Activated CD8-positive, alpha-beta T cell treated with anti-CD3 and anti-CD28 coated beads for 36 hours (primary cell): Measurements from ENCODE around the gene VPS18. TPM values are rescaled to one million over a fixed set of nuclear protein-coding genes. Genes with fewer than 3 reads are reported as not detected.

Experiments
- ATAC-seq: fragments of 200-7000 bp; cut with Tn5 transposase; one replicate; pipeline ENCODE4 v1.10.0; 2021; ENCODE audit warnings: mild to moderate bottlenecking, moderate library complexity
- CTCF ChIA-PET: fragments of 350-600 bp; sonication (Branson Sonifier 250); formaldehyde crosslinking; loops from one replicate; lab custom pipeline; 2021; ENCODE audit warnings: antibody characterized with exemption; lab: Charles Lee
- POLR2A ChIA-PET: fragments of 350-600 bp; sonication (Branson Sonifier 250); formaldehyde crosslinking; loops from one replicate; lab custom pipeline; 2021; ENCODE audit warnings: antibody characterized with exemption; lab: Charles Lee
- DNase-seq: peaks from one replicate; pipeline ENCODE4 v3.0.0-alpha.2; 2020
- H3K27ac Mint-ChIP-seq: one replicate; pipeline ENCODE4 v1.8.0; 2021; ENCODE audit warnings: mild to moderate bottlenecking, mixed read lengths
- H3K27me3 Mint-ChIP-seq: one replicate; pipeline ENCODE4 v1.8.0; 2021; ENCODE audit warnings: mixed read lengths
- H3K36me3 Mint-ChIP-seq: one replicate; pipeline ENCODE4 v1.8.0; 2021; ENCODE audit warnings: low read depth, mixed read lengths
- H3K4me1 Mint-ChIP-seq: one replicate; pipeline ENCODE4 v1.8.0; 2021; ENCODE audit warnings: low read depth, mixed read lengths
- H3K4me3 Mint-ChIP-seq: one replicate; pipeline ENCODE4 v1.8.0; 2021; ENCODE audit warnings: mild to moderate bottlenecking, moderate library complexity, mixed read lengths
- H3K9me3 Mint-ChIP-seq: one replicate; pipeline ENCODE4 v1.8.0; 2021; ENCODE audit warnings: mixed read lengths
- CTCF ChIP-seq: fragments of 200-600 bp; IDR thresholded peaks from one replicate; pipeline ENCODE4 v1.8.0; 2022; ENCODE audit warnings: antibody characterized with exemption, mild to moderate bottlenecking
- intact Hi-C: fragments of 100-400 bp; cut with micrococcal nuclease; formaldehyde crosslinking; loops from one replicate; pipeline ENCODE4 v1.10.0; 2022
- total RNA-seq, 2 experiments: library from RNA; stranded (reverse); gene quantifications; one replicate each; pipeline ENCODE4 v1.2.3, GENCODE V29; 2021

VPS18 gene
- total RNA-seq, 2 experiments from 2014 or later, result 6.1 TPM

GRCh38 chr15:40925863-40926658 lies 31.8 kb downstream of the VPS18 start:
- ChIA-PET POLR2A (interaction anchor here (0.7 to 6.6 kb wide), 5 partner anchors 15 to 67 kb away, joined by 3 to 43 read pairs (median 4); no protein-coding TSS in a partner anchor), CTCF (interaction anchor here (1.3 to 10.1 kb wide), 4 partner anchors 15 to 27 kb away, joined by 3 to 133 read pairs (median 56); partner anchors contain the start of gene CHAC1)
- no peak overlapping the region for H3K27ac Mint-ChIP-seq
- peaks cover 52% of the 10 kb centered on the region for H3K27me3 Mint-ChIP-seq
- H3K9me3 Mint-ChIP-seq, result no peaks in the 10 kb centered on the region
- peak; percentile 29 for DNase-seq
- TF ChIP-seq CTCF, result no peak
- H3K4me1 Mint-ChIP-seq, result peaks cover 42% of the 10 kb centered on the region
- H3K4me3 Mint-ChIP-seq, result peak overlapping the region; percentile 24
- H3K36me3 Mint-ChIP-seq, result no peaks in the 10 kb centered on the region
- intact Hi-C loops, result no loop called here
- peak; percentile 14 for ATAC-seq

- CTCF ChIA-PET, result interaction anchor here (0.8 to 10.1 kb wide), 4 partner anchors 14 to 38 kb away, joined by 3 to 133 read pairs (median 56); partner anchors contain the start of gene CHAC1
- H3K9me3 Mint-ChIP-seq, result no peaks in the 10 kb centered on the region
- intact Hi-C loops, result no loop called here
- peaks cover 60% of the 10 kb centered on the region for H3K27me3 Mint-ChIP-seq
- ATAC-seq (no peak), DNase-seq (no peak)
- H3K4me1 Mint-ChIP-seq, result peaks cover 46% of the 10 kb centered on the region
- POLR2A ChIA-PET, result interaction anchor here (1.1 to 6.6 kb wide), 2 partner anchors 15 to 26 kb away, joined by 4 to 43 read pairs; no protein-coding TSS in a partner anchor
- TF ChIP-seq CTCF, result no peak
- H3K4me3 Mint-ChIP-seq, result peak overlapping the region; percentile 42
- no peaks in the 10 kb centered on the region for H3K36me3 Mint-ChIP-seq
- no peak overlapping the region for H3K27ac Mint-ChIP-seq
These were observed 32.6 kb downstream of the VPS18 start for GRCh38 chr15:40926659-40927494.

- intact Hi-C loops, result no loop called here
- ATAC-seq (no peak), DNase-seq (no peak)
- H3K4me3 Mint-ChIP-seq, result peak overlapping the region; percentile 42
- H3K4me1 Mint-ChIP-seq, result peaks cover 50% of the 10 kb centered on the region
- H3K27ac Mint-ChIP-seq, result no peak overlapping the region
- no peaks in the 10 kb centered on the region for H3K9me3 Mint-ChIP-seq
- ChIA-PET CTCF (interaction anchor here (0.8 to 10.1 kb wide), 6 partner anchors 13 to 94 kb away, joined by 3 to 133 read pairs (median 8); partner anchors contain the start of genes CHAC1 and VPS18), POLR2A (interaction anchor here (1.0 to 6.6 kb wide), 5 partner anchors 9 to 30 kb away, joined by 3 to 43 read pairs (median 5); no protein-coding TSS in a partner anchor)
- H3K36me3 Mint-ChIP-seq, result no peaks in the 10 kb centered on the region
- no peak for TF ChIP-seq CTCF
- H3K27me3 Mint-ChIP-seq, result peaks cover 65% of the 10 kb centered on the region
These were observed 33.2 kb downstream of the VPS18 start for GRCh38 chr15:40927495-40927872.

- Mint-ChIP-seq H3K9me3 (no peaks in the 10 kb centered on the region), H3K4me3 (peak overlapping the region; percentile 58), H3K27ac (no peak overlapping the region), H3K4me1 (peaks cover 50% of the 10 kb centered on the region), H3K36me3 (no peaks in the 10 kb centered on the region), H3K27me3 (peaks cover 65% of the 10 kb centered on the region)
- TF ChIP-seq CTCF, result no peak
- ChIA-PET POLR2A (interaction anchor here (1.0 to 6.6 kb wide), 5 partner anchors 10 to 29 kb away, joined by 3 to 43 read pairs (median 7); partner anchors contain the start of gene CHAC1), CTCF (interaction anchor here (1.0 to 10.1 kb wide), 7 partner anchors 13 to 94 kb away, joined by 3 to 133 read pairs (median 7); partner anchors contain the start of genes CHAC1 and VPS18)
- intact Hi-C loops, result no loop called here
- ATAC-seq, result peak; percentile 5
- peak; percentile 24 for DNase-seq
These were observed 33.9 kb downstream of the VPS18 start for GRCh38 chr15:40927873-40928806.
